ENCODE measurements around the gene SLC25A53. TPM values are rescaled to one million over a fixed set of nuclear protein-coding genes. Genes with fewer than 3 reads are reported as not detected.
A peak's percentile ranks its signal among the peaks of the same experiment; 100 is the strongest.

The SLC25A53 gene
- total and polyA plus RNA-seq, 10 of the 15 experiments (the other 5 are each of a cell fraction or from before 2014, with no cell fraction given) = 4.1 to 11.4 (median 7.6) TPM

- TF ChIP-seq MYB (IDR thresholded peaks at IDR 0.05; ENCODE audit: borderline replicate concordance, low read depth, low read length) (no peak), NBN (IDR thresholded peaks at IDR 0.05) (peak; percentile 41; the same call in 1 of the 2 replicates), JUND (IDR thresholded peaks at IDR 0.05; ENCODE audit: low read depth, low read length) (no peak), HDAC6 (IDR thresholded peaks at IDR 0.05; ENCODE audit: unreplicated experiment) (no peak), IRF3 (IDR thresholded peaks at IDR 0.05) (no peak), RELA (IDR thresholded peaks at IDR 0.05; ENCODE audit: borderline replicate concordance, partially characterized antibody) (no peak), SPI1 (IDR thresholded peaks at IDR 0.05; ENCODE audit: borderline replicate concordance, insufficient read depth, low read depth, low read length) (no peak), ZNF217 (IDR thresholded peaks at IDR 0.05) (0 out of 2 replicates have a peak, but pooled peaks have one; percentile 31), NR2C1 (IDR thresholded peaks at IDR 0.05) (no peak), CHD2 (IDR thresholded peaks at IDR 0.05; ENCODE audit: borderline replicate concordance, low read depth, low read length) (no peak), BMI1 (IDR thresholded peaks at IDR 0.05; ENCODE audit: borderline replicate concordance) (no peak), SRF (IDR thresholded peaks at IDR 0.05; ENCODE audit: low read depth in 2 of 2, low read length in 2 of 2) (no peak), TCF3 (IDR thresholded peaks at IDR 0.05; ENCODE audit: borderline replicate concordance, insufficient read depth, low read depth, low read length) (no peak), PBX3 (IDR thresholded peaks at IDR 0.05; ENCODE audit: insufficient replicate concordance, low read depth, low read length) (no peak), BRCA1 (IDR thresholded peaks at IDR 0.05; ENCODE audit: low read depth, low read length) (no peak), BACH1 (IDR thresholded peaks at IDR 0.05; ENCODE audit: borderline replicate concordance) (peak; percentile 51; the same call in 1 of the 2 replicates), YBX1 (IDR thresholded peaks at IDR 0.05) (no peak), STAT3 (IDR thresholded peaks at IDR 0.05; ENCODE audit: low read depth, low read length) (no peak), NKRF (conservative IDR thresholded peaks at IDR 0.05) (peak; percentile 52; the same call in 1 of the 2 replicates), MYC (IDR thresholded peaks at IDR 0.05; ENCODE audit: insufficient read depth, insufficient read length, insufficient replicate concordance, low read length, severe bottlenecking) (no peak), RFX5 (IDR thresholded peaks at IDR 0.05; ENCODE audit: low read depth, low read length) (no peak), MTA3 (IDR thresholded peaks at IDR 0.05; ENCODE audit: borderline replicate concordance, low read length) (no peak), ZNF384 (IDR thresholded peaks at IDR 0.05; ENCODE audit: borderline replicate concordance, low read depth, low read length) (no peak), TAF1 (IDR thresholded peaks at IDR 0.05; ENCODE audit: borderline replicate concordance, low read depth, low read length) (0 out of 2 replicates have a peak, but pooled peaks have one; percentile 23), HSF1 (IDR thresholded peaks at IDR 0.05; ENCODE audit: low read depth, low read length) (no peak)
Measured at GRCh38 chrX:104165894-104166734, 9.3 kb upstream of the SLC25A53 start, which contains the start of gene FAM199X (continued).

All from GM12878 (cell line).